ENCODE measurements around the gene FABP3.

The FABP3 gene

GRCh38 chr1:31361607-31362006, 11.3 kb downstream of the FABP3 start:
- Histone ChIP-seq H3K27ac (ENCODE audit: extremely low read depth, low read depth, low read length) (no peak overlapping the region), H3K36me3 (ENCODE audit: control insufficient read depth in 2 of 2, insufficient read depth in 1 of 2, low read length in 2 of 2) (peaks cover 0 to 59% of the 10 kb centered on the region in 2 experiments; a peak in 1 of 3 replicates), H3K4me3 (ENCODE audit: low read depth, low read length) (no peak overlapping the region), H3K9me3 (ENCODE audit: control insufficient read depth, insufficient read depth, low read depth, low read length) (no peaks in the 10 kb centered on the region), H3K4me1 (ENCODE audit: control insufficient read depth, insufficient read depth, low read length) (no peaks in the 10 kb centered on the region)
- ChIA-PET CTCF (interaction anchor here (1.0 kb wide), 2 partner anchors 14 to 177 kb away, joined by 3 read pairs; no protein-coding TSS in a partner anchor), POLR2A (interaction anchor here (1.0 kb wide), 1 partner anchor 65 kb away, joined by 3 read pairs; the partner anchor contains the start of genes SNRNP40 and ZCCHC17)
- TF ChIP-seq ZBTB11 (tag by site-specific recombination; conservative IDR thresholded peaks at IDR 0.05; ENCODE audit: low read depth) (peak; percentile 71), ZNF785 (tag by site-specific recombination; IDR thresholded peaks at IDR 0.05) (no peak), ZNF394 (tag by site-specific recombination; IDR thresholded peaks at IDR 0.05; ENCODE audit: borderline replicate concordance) (peak; percentile 88), ZNF140 (tag by site-specific recombination; IDR thresholded peaks at IDR 0.05) (peak; percentile 74), ZBTB1 (tag by site-specific recombination; IDR thresholded peaks at IDR 0.05) (no peak), ZBTB21 (tag by site-specific recombination; IDR thresholded peaks at IDR 0.05) (no peak), ZNF426 (tag by site-specific recombination; IDR thresholded peaks at IDR 0.05) (peak; percentile 70), ZNF514 (tag by site-specific recombination; IDR thresholded peaks at IDR 0.05) (0 out of 2 replicates have a peak, but pooled peaks have one; percentile 35), ZNF335 (tag by site-specific recombination; conservative IDR thresholded peaks at IDR 0.05) (no peak), ZNF214 (tag by site-specific recombination; IDR thresholded peaks at IDR 0.05; ENCODE audit: borderline replicate concordance) (peak; percentile 28; the same call in 1 of the 2 replicates), YY2 (tag by site-specific recombination; IDR thresholded peaks at IDR 0.05) (no peak), KLF8 (tag by site-specific recombination; IDR thresholded peaks at IDR 0.05) (no peak), ZNF558 (tag by site-specific recombination; IDR thresholded peaks at IDR 0.05) (0 out of 2 replicates have a peak, but pooled peaks have one; percentile 44), ZNF629 (tag by site-specific recombination; IDR thresholded peaks at IDR 0.05) (peak; percentile 30; the same call in 1 of the 2 replicates), ZNF837 (tag by site-specific recombination; IDR thresholded peaks at IDR 0.05) (no peak), ZNF121 (tag by site-specific recombination; IDR thresholded peaks at IDR 0.05) (peak; percentile 36; the same call in 1 of the 2 replicates), ZBTB48 (tag by site-specific recombination; IDR thresholded peaks at IDR 0.05) (no peak), ZNF324 (tag by site-specific recombination; IDR thresholded peaks at IDR 0.05) (no peak), ZNF292 (tag by site-specific recombination; IDR thresholded peaks at IDR 0.05; ENCODE audit: borderline replicate concordance, low read depth) (no peak), ZNF518A (tag by site-specific recombination; conservative IDR thresholded peaks at IDR 0.05; ENCODE audit: low read depth) (peak; percentile 85), ZNF654 (tag by site-specific recombination; IDR thresholded peaks at IDR 0.05; ENCODE audit: low read depth) (peak; percentile 28), KLF7 (tag by site-specific recombination; IDR thresholded peaks at IDR 0.05; ENCODE audit: borderline replicate concordance) (no peak), ZNF621 (tag by site-specific recombination; IDR thresholded peaks at IDR 0.05) (no peak), ZNF266 (tag by site-specific recombination; IDR thresholded peaks at IDR 0.05; ENCODE audit: low read depth) (peak; percentile 67; the same call in 1 of the 2 replicates), ZNF664 (tag by site-specific recombination; IDR thresholded peaks at IDR 0.05) (peak; percentile 52; the same call in 1 of the 2 replicates), ZNF623 (tag by site-specific recombination; IDR thresholded peaks at IDR 0.05) (peak; percentile 62), ZXDB (tag by site-specific recombination; IDR thresholded peaks at IDR 0.05) (peak; percentile 35; the same call in 1 of the 2 replicates)
- TF ChIP-seq, protein P1, sequence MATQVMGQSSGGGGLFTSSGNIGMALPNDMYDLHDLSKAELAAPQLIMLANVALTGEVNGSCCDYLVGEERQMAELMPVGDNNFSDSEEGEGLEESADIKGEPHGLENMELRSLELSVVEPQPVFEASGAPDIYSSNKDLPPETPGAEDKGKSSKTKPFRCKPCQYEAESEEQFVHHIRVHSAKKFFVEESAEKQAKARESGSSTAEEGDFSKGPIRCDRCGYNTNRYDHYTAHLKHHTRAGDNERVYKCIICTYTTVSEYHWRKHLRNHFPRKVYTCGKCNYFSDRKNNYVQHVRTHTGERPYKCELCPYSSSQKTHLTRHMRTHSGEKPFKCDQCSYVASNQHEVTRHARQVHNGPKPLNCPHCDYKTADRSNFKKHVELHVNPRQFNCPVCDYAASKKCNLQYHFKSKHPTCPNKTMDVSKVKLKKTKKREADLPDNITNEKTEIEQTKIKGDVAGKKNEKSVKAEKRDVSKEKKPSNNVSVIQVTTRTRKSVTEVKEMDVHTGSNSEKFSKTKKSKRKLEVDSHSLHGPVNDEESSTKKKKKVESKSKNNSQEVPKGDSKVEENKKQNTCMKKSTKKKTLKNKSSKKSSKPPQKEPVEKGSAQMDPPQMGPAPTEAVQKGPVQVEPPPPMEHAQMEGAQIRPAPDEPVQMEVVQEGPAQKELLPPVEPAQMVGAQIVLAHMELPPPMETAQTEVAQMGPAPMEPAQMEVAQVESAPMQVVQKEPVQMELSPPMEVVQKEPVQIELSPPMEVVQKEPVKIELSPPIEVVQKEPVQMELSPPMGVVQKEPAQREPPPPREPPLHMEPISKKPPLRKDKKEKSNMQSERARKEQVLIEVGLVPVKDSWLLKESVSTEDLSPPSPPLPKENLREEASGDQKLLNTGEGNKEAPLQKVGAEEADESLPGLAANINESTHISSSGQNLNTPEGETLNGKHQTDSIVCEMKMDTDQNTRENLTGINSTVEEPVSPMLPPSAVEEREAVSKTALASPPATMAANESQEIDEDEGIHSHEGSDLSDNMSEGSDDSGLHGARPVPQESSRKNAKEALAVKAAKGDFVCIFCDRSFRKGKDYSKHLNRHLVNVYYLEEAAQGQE (tag by site-specific recombination; IDR thresholded peaks at IDR 0.05): peak; percentile 58; the same call in 1 of the 2 replicates

Measured in HEK293 (cell line).